Measurements from ENCODE around the gene FBXO46.

- TF ChIP-seq CTCF (conservative IDR thresholded peaks at IDR 0.05) = no peak
- no peak for TF ChIP-seq EZH2 (IDR thresholded peaks at IDR 0.05; ENCODE audit: low read depth)
These were observed 37.9 kb upstream of the FBXO46 start for GRCh38 chr19:45768655-45768983.

Measured in PC-9 (cell line).